BLaER1 (cell line): Measurements from ENCODE around the gene PLA2G4E.

Experiments used
- H3K27ac ChIP-seq: shearing (Covaris generic); formaldehyde crosslinking; 2 replicates; pipeline ENCODE4 v1.8.1; 2022
- H3K27me3 ChIP-seq: shearing (Covaris generic); formaldehyde crosslinking; 2 replicates; pipeline ENCODE4 v1.8.1; 2022
- H3K36me3 ChIP-seq: shearing (Covaris generic); formaldehyde crosslinking; 2 replicates; pipeline ENCODE4 v1.8.1; 2022
- H3K4me1 ChIP-seq: shearing (Covaris generic); formaldehyde crosslinking; 2 replicates; pipeline ENCODE4 v1.8.1; 2022
- H3K4me2 ChIP-seq: shearing (Covaris generic); formaldehyde crosslinking; 2 replicates; pipeline ENCODE4 v1.8.1; 2022
- H3K4me3 ChIP-seq: shearing (Covaris generic); formaldehyde crosslinking; 2 replicates; pipeline ENCODE4 v1.8.1; 2022
- H3K9ac ChIP-seq: shearing (Covaris generic); formaldehyde crosslinking; 2 replicates; pipeline ENCODE4 v1.8.1; 2022
- H3K9me3 ChIP-seq: shearing (Covaris generic); formaldehyde crosslinking; 2 replicates; pipeline ENCODE4 v1.8.1; 2022
- H4K20me1 ChIP-seq: shearing (Covaris generic); formaldehyde crosslinking; 2 replicates; pipeline ENCODE4 v1.8.1; 2022
- Cebpa-rat ChIP-seq: shearing (Covaris generic); IDR thresholded peaks from 2 replicates; pipeline ENCODE4 v1.8.1; 2022

The PLA2G4E gene

GRCh38 chr15:41958002-41958420 is 62.8 kb downstream of the PLA2G4E start:
- H3K9ac ChIP-seq = no peak overlapping the region
- peak overlapping the region; percentile 57 for H3K4me2 ChIP-seq
- H3K36me3 ChIP-seq = peaks cover 14% of the 10 kb centered on the region
- peaks cover 9% of the 10 kb centered on the region; the same call in 1 of the 2 replicates for H4K20me1 ChIP-seq
- no peak overlapping the region for H3K27ac ChIP-seq
- no peak for TF ChIP-seq Cebpa-rat
- H3K4me3 ChIP-seq = no peak overlapping the region
- peaks cover 14% of the 10 kb centered on the region for H3K4me1 ChIP-seq
- peaks cover 10% of the 10 kb centered on the region for H3K9me3 ChIP-seq
- H3K27me3 ChIP-seq = no peaks in the 10 kb centered on the region

GRCh38 chr15:41957021-41957897 is 63.6 kb downstream of the PLA2G4E start:
- H3K36me3 ChIP-seq = peaks cover 16% of the 10 kb centered on the region
- peak overlapping the region; percentile 57 for H3K4me2 ChIP-seq

GRCh38 chr15:41955807-41956525 is 64.9 kb downstream of the PLA2G4E start:
- no peak for TF ChIP-seq Cebpa-rat
- peaks cover 9% of the 10 kb centered on the region; the same call in 1 of the 2 replicates for H4K20me1 ChIP-seq
- peaks cover 26% of the 10 kb centered on the region for H3K4me1 ChIP-seq
- no peaks in the 10 kb centered on the region for H3K9me3 ChIP-seq
- peaks cover 24% of the 10 kb centered on the region for H3K36me3 ChIP-seq
- no peak overlapping the region for H3K9ac ChIP-seq
- H3K4me2 ChIP-seq = no peak overlapping the region
- no peak overlapping the region for H3K4me3 ChIP-seq
- H3K27ac ChIP-seq = no peak overlapping the region
- no peaks in the 10 kb centered on the region for H3K27me3 ChIP-seq

More at GRCh38 chr15:41957021-41957897, 63.6 kb downstream of the PLA2G4E start:
- Histone ChIP-seq H3K27me3 (no peaks in the 10 kb centered on the region), H3K4me1 (peaks cover 15% of the 10 kb centered on the region), H3K9ac (peak overlapping the region; percentile 3; the same call in 1 of the 2 replicates), H4K20me1 (peaks cover 9% of the 10 kb centered on the region; the same call in 1 of the 2 replicates), H3K4me3 (no peak overlapping the region), H3K9me3 (peaks cover 4% of the 10 kb centered on the region), H3K27ac (no peak overlapping the region)
- no peak for TF ChIP-seq Cebpa-rat

- no peak overlapping the region for H3K4me2 ChIP-seq
- H4K20me1 ChIP-seq = peaks cover 9% of the 10 kb centered on the region; the same call in 1 of the 2 replicates
- H3K36me3 ChIP-seq = peaks cover 29% of the 10 kb centered on the region
- TF ChIP-seq Cebpa-rat = no peak
- peaks cover 26% of the 10 kb centered on the region for H3K4me1 ChIP-seq
- H3K9ac ChIP-seq = no peak overlapping the region
- no peak overlapping the region for H3K4me3 ChIP-seq
- H3K9me3 ChIP-seq = no peaks in the 10 kb centered on the region
- no peak overlapping the region for H3K27ac ChIP-seq
- no peaks in the 10 kb centered on the region for H3K27me3 ChIP-seq
These were observed 65.7 kb downstream of the PLA2G4E start for GRCh38 chr15:41955100-41955499.

- Histone ChIP-seq H3K4me3 (no peak overlapping the region), H3K27me3 (no peaks in the 10 kb centered on the region), H3K27ac (no peak overlapping the region), H3K4me1 (peaks cover 26% of the 10 kb centered on the region), H3K9me3 (no peaks in the 10 kb centered on the region), H3K36me3 (peaks cover 29% of the 10 kb centered on the region), H3K4me2 (no peak overlapping the region), H3K9ac (no peak overlapping the region), H4K20me1 (peaks cover 9% of the 10 kb centered on the region; the same call in 1 of the 2 replicates)
- TF ChIP-seq Cebpa-rat = no peak
These were observed 66.8 kb downstream of the PLA2G4E start for GRCh38 chr15:41954036-41954435.

- Histone ChIP-seq H3K27me3 (no peaks in the 10 kb centered on the region), H3K4me3 (no peak overlapping the region), H3K4me1 (peaks cover 27% of the 10 kb centered on the region), H4K20me1 (no peaks in the 10 kb centered on the region), H3K9me3 (no peaks in the 10 kb centered on the region), H3K36me3 (peaks cover 29% of the 10 kb centered on the region), H3K9ac (0 out of 2 replicates have a peak overlapping the region, but pooled peaks have one; percentile 29), H3K27ac (peak overlapping the region; percentile 51; the same call in 1 of the 2 replicates), H3K4me2 (peak overlapping the region; percentile 44)
- TF ChIP-seq Cebpa-rat = no peak
These were observed 68.8 kb downstream of the PLA2G4E start for GRCh38 chr15:41952013-41952563.

GRCh38 chr15:41951571-41951970 is 69.3 kb downstream of the PLA2G4E start:
- no peaks in the 10 kb centered on the region for H3K27me3 ChIP-seq
- H3K9ac ChIP-seq = 0 out of 2 replicates have a peak overlapping the region, but pooled peaks have one; percentile 29
- no peaks in the 10 kb centered on the region for H4K20me1 ChIP-seq
- H3K9me3 ChIP-seq = no peaks in the 10 kb centered on the region
- H3K27ac ChIP-seq = peak overlapping the region; percentile 51; the same call in 1 of the 2 replicates
- H3K36me3 ChIP-seq = peaks cover 29% of the 10 kb centered on the region
- no peak overlapping the region for H3K4me3 ChIP-seq
- H3K4me2 ChIP-seq = peak overlapping the region; percentile 44
- H3K4me1 ChIP-seq = peaks cover 25% of the 10 kb centered on the region
- no peak for TF ChIP-seq Cebpa-rat

- no peak for TF ChIP-seq Cebpa-rat
- Histone ChIP-seq H3K4me3 (no peak overlapping the region), H3K4me1 (peaks cover 25% of the 10 kb centered on the region), H3K9ac (no peak overlapping the region), H3K4me2 (no peak overlapping the region), H3K27ac (no peak overlapping the region), H3K27me3 (no peaks in the 10 kb centered on the region), H4K20me1 (no peaks in the 10 kb centered on the region), H3K36me3 (peaks cover 37% of the 10 kb centered on the region), H3K9me3 (no peaks in the 10 kb centered on the region)
These were observed 70.4 kb downstream of the PLA2G4E start for GRCh38 chr15:41950489-41950888.

GRCh38 chr15:41950127-41950483 is 70.7 kb downstream of the PLA2G4E start:
- TF ChIP-seq Cebpa-rat = no peak
- H3K4me1 ChIP-seq = peaks cover 25% of the 10 kb centered on the region
- no peaks in the 10 kb centered on the region for H3K27me3 ChIP-seq
- no peaks in the 10 kb centered on the region for H4K20me1 ChIP-seq
- no peak overlapping the region for H3K4me2 ChIP-seq
- no peak overlapping the region for H3K9ac ChIP-seq
- H3K27ac ChIP-seq = no peak overlapping the region
- no peaks in the 10 kb centered on the region for H3K9me3 ChIP-seq
- H3K4me3 ChIP-seq = no peak overlapping the region
- H3K36me3 ChIP-seq = peaks cover 41% of the 10 kb centered on the region
